Activated CD8-positive, alpha-beta memory T cell treated with anti-CD3 and anti-CD28 coated beads for 36 hours (primary cell): ENCODE measurements around the gene CENPM. TPM values are rescaled to one million over a fixed set of nuclear protein-coding genes. Genes with fewer than 3 reads are reported as not detected.

Experiments
- CTCF ChIA-PET: fragments of 350-600 bp; sonication (Branson Sonifier 250); formaldehyde crosslinking; loops from one replicate; lab custom pipeline; 2021; ENCODE audit warnings: antibody characterized with exemption; lab: Charles Lee
- POLR2A ChIA-PET: fragments of 350-600 bp; sonication (Branson Sonifier 250); formaldehyde crosslinking; loops from one replicate; lab custom pipeline; 2021; ENCODE audit warnings: antibody characterized with exemption; lab: Charles Lee
- total RNA-seq, 2 experiments: library from RNA; stranded (reverse); gene quantifications; one replicate each; pipeline ENCODE4 v1.2.3, GENCODE V29; 2021

CENPM gene
- total RNA-seq, 2 experiments from 2014 or later: 80.8 to 84.9 TPM

DNA sequence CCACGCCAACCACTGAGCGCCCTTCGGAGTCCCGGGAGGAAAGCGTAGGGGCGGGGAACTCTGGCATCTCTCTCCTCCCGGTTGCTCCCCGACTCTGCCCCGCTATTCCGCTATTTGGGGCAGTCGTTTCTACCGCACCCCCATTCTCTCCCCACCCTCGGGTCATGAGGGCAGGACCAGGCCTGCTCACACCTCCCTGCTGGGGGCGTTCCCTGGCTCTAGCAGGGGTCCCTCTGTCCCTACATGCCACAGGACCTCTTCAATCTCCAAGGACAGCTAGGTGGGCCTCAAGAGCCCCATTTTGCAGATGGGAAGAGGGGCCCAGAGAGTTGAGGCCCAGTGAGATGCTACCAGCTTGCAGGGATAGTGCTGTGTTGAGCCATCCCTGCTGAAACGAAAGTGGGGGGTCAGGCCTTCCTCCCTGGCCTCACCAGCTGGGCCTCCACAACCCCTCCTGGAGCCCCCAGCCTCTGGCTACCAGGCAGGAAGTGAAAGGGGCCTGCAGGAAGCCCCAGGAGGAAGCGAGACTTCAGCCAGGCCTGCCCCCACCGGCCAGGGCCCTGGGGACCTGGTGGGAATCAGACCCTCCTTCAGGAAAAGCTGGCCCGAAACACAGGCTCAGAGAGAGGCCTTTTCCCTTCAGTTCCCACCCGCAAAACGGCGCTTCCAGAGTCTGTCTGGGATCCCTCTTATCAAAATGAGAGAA, 26.5 kb downstream of the CENPM start:
- CTCF ChIA-PET: interaction anchor here (1.1 kb wide), 1 partner anchor 36 kb away, joined by 3 read pairs; no protein-coding TSS in a partner anchor
- POLR2A ChIA-PET: no interaction called here

DNA sequence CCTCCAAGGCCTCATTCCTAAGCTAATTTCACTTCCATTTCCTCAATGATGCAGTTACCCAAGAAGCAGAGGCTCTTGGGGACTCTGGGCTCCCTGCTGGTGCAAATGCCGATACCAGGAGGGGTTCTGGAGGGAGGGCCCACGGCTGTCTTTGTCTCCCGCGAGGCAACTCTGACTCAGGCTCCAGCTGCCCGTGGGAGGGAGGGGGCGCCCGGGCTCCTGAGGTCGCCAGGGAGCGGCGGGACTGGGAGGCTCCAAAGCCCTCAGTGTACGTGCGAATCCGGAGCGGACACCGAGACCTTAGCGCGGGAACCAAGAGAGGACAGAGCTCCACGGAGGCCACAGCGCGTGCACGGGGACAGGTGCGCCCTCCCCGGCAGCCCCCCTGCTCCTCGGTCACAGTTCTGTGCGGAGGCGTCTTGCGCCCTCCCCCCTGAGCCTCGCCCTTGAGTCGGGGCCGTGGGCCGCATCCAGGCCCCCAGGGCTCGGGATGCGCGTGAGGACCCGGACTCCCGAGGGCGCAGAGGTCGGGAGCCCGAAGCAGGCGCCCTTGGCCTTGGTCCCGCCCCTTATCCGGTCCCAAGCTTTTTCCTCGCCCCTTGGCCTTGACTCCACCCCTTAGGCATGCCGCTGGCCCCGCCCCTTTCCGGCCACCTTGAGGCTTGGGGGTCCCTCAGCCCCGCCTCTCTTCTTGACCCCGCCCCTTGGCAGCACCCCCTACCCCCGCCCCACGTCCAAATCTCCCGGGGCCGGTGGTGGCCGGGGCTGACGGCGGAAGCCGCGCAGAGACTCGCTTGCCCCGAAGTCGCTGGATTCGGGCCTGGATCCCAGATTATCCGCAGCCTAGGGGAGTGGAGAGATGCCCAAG, 27.4 kb downstream of the CENPM start:
- CTCF ChIA-PET: interaction anchor here (0.6 to 1.3 kb wide), 2 partner anchors 21 to 82 kb away, joined by 3 to 4 read pairs; no protein-coding TSS in a partner anchor
- POLR2A ChIA-PET: interaction anchor here (0.6 to 1.1 kb wide), 2 partner anchors 15 to 28 kb away, joined by 4 to 5 read pairs; no protein-coding TSS in a partner anchor

DNA sequence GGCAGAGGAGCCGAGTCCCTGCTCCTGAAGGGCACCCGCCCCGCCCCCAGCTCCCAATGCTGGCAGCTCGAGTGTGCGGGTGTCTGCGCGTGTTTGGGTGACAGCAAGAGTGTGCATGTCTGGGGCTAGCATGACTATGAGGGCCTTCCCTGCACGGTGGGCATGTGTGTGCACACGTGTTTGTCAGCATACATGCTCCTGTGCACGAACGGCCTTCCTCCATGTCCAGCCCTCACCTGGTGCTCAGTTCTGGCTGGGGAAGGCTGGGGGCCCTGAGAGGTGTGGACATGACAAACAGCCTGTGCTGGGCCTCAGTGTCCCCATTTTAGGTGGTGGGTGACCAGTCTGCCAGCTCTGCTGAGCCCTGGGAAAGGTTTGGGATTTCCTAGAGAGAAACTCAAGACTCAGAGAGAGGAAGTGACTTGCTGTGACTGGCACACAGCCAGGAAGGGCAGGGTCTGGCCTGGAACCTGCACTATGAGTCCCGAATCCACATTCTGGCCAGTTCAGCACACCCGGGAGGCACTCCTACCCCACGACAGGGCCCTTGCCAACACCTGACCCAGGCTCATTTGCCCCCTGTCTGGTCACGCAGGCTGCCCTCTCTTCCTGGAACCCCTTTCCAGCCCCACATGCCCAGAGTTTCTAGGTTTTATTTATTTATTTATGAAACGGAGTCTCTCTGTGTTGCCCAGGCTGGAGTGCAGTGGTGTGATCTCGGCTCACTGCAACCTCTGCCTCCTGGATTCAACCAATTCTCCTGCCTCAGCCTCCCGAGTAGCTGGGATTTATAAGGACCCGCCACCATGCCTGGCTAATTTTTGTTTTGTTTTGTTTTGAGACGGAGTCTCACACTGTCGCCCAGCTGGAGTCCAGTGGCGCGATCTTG, 28.8 kb downstream of the CENPM start:
- CTCF ChIA-PET: interaction anchor here (2.2 kb wide), 1 partner anchor 8 kb away, joined by 9 read pairs; no protein-coding TSS in a partner anchor

DNA sequence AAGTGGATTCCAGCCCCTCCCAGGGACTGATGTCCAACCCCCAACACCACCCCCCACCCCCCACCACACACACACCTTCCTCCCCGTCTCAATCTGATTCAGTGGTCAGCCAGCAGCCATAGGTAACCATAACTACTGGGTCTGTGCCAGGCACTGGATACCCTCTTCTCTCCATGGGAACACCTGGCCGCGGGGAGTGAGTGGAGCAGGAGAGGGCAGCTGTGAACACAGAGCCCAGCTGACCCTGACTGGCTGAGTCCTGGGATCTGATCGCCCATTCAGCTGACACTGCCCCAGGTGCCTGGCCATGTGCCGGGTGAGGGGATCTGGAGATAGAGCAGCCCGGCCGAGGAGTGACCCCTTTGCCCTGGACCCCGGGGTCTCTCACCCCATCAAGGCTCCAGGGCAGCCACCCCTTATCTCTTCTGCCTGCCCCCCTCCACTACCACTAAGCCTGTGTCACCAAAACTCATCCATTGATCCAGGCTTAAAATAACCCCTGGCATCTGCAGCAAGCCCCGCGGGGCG, 29.5 kb downstream of the CENPM start:
- ChIA-PET CTCF (interaction anchor here (0.8 to 2.2 kb wide), 2 partner anchors 8 to 18 kb away, joined by 3 to 9 read pairs; no protein-coding TSS in a partner anchor), POLR2A (interaction anchor here (1.5 kb wide), 1 partner anchor 85 kb away, joined by 3 read pairs; the partner anchor contains the start of gene SREBF2)

More for the DNA sequence above, 28.8 kb downstream of the CENPM start:
- POLR2A ChIA-PET: interaction anchor here (1.5 kb wide), 1 partner anchor 85 kb away, joined by 3 read pairs; the partner anchor contains the start of gene SREBF2

DNA sequence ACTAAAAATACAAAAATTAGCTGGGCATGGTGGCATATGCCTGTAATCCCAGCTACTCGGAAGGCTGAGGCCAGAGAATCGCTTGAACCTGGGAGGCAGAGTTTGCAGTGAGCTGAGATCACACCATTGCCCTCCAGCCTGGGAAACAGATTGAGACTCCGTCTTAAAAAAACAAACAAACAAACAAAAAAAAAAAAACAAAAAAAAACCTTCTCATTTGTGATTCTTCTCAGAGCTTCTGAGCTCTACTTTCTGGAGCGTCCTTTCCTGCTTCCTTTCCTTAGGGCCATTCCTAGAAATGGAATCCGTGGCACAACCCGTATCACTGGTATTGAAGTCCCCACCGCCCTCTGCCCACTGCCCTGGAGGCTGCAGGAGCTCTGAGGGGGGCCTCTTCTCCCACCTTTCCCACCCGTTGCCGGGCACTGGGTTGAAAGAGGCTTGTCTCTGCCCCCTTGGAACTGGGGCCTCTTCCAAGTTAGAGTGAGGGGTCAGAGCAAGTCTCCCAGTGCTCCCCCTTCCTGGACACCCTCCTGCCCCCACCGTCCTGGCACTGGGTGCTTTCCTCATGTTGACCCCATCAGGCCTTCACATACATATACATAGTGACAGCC, 30.1 kb downstream of the CENPM start:
- ChIA-PET CTCF (interaction anchor here (0.8 to 2.2 kb wide), 2 partner anchors 9 to 18 kb away, joined by 3 to 9 read pairs; no protein-coding TSS in a partner anchor), POLR2A (interaction anchor here (1.4 to 1.5 kb wide), 2 partner anchors 9 to 84 kb away, joined by 3 to 8 read pairs; partner anchors contain the start of gene SREBF2)

DNA sequence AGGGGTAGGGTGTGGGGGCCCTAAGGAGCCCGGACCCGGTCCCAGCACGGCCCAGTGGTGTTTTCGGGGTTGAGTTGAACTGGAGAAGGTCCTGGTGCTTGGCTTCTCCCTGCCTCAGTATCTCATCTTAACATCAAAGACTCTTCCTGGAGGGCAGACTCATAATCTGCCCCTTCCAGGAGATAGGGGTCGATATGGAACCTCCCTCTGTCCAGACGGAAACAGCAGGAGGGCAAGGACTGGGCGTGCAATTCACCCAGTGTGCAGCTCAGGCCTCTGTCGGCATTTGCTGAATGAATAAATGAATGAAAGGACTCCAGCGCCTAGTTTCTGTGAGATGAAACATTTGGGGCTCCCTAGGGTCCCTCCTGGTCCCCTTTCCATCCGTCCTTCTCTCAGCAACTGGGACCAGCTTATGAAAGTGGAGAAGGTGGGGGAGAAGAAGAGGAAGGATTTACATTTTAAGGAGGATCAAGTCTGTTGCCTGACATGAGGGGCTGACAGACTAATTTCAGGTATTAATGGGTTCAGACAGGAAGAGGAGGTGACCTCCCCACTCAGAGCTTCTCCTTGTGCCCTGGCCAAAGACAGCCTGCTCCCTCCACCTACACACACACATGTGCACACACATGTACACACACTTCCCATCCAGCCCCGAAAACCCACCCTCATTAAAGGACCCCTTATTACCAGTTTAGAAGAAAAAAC, 31.0 kb downstream of the CENPM start:
- CTCF ChIA-PET: interaction anchor here (0.9 to 2.2 kb wide), 2 partner anchors 10 to 25 kb away, joined by 3 to 9 read pairs; no protein-coding TSS in a partner anchor
- POLR2A ChIA-PET: interaction anchor here (1.4 kb wide), 1 partner anchor 10 kb away, joined by 8 read pairs; no protein-coding TSS in a partner anchor

DNA sequence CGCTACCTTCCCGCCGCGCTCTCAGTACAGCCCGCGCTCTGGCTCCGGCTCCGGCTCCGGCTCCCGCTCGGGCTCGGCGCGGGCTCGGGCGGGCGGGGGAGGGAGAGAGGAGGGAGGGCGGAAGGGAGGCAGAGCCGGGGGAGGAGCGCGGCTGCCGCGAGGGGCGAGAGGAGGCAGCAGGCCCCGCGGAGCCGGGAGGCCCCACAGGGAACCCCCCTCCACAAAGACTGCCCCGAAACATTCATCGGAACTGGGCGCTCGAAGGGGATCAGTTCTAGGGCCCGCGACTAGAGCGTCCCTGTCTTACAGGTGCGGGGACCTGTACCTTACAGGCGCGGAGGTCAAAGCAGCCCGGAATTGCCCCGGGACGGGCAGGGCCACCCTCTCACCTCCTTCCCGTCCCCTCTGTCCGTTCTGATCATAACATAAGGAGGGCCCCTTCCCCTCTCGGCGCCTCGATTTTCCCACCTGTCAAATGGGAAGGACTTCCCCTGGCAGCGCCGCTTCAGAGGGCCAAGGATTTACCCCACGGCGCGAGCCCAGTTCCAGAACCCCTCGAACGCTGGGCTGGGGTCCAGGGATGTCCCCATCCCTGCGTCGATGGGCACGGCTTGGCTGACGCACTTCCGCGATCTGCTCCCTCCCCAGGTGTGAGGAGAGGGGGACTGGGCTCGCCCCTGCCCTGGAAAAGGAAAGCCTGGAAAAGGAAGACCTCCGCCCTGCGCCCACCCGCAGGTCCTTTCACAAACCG, 31.7 kb downstream of the CENPM start, which contains the start of gene SHISA8:
SHISA8 (minus strand) TSS at position 40 of the 751 bp plus-strand sequence. CDS start 407 bp downstream, outside the sequence.
- ChIA-PET CTCF (interaction anchor here (0.9 kb wide), 1 partner anchor 26 kb away, joined by 3 read pairs; no protein-coding TSS in a partner anchor), POLR2A (no interaction called here)

DNA sequence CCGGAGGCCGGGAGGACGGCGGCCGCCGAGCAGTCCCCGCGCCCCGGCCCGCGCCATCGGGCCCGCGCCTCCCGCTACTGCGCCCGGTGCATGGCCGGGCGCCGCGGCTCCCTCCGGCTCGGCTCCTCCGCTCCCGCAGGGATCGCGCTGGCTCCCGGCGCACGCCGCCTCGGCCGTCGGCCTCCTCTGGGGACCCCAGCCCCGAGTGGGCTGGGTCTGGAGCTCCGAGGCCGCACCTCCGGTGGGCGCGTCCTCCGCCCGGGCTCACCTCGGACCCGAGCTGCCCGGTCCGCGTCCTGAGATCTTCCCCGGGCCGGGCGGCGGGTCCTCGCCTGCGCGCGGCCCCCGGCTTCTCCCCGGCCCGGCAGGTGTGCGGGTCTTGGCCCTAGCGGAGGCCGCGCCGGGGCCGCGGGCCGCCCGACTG, 32.3 kb downstream of the CENPM start:
- ChIA-PET POLR2A (no interaction called here), CTCF (interaction anchor here (0.7 kb wide), 1 partner anchor 213 kb away, joined by 3 read pairs; no protein-coding TSS in a partner anchor)

DNA sequence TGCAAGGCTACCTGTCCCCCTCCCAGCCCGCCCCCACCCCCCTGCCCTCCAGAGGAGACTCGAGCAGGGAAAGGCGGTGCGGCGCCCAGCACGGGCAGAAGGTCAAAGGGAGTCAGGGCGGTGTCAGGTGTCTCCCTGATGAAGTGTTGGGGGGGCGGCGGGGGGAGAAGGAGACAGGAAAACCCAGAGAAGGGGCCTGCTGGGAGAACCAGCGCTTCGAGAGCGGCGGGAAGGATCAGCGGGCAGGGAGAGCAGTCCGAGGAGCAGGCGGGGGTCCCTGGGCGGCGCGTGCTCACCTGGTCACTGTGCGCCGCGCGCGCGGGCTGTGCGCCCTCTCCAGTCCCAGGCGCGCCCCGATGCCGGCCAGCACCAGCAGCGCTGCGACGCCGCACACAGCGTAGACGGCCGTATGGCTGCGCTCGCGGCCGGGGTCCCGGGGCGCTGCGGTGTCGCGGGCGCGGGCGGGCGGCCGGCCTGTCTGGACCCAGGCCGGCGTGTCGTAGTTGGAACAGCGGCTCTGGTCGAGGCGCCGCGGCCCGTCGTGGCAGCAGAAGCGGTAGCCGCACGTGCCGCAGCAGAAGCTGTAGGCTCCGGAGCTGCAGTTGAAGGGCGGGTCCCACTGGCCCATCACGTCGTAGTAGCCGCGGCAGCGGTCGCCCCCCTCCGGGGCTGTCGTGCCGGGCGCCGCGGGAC, 33.0 kb downstream of the CENPM start:
- POLR2A ChIA-PET: interaction anchor here (1.1 kb wide), 1 partner anchor 11 kb away, joined by 3 read pairs; no protein-coding TSS in a partner anchor
- CTCF ChIA-PET: interaction anchor here (0.7 kb wide), 1 partner anchor 213 kb away, joined by 3 read pairs; no protein-coding TSS in a partner anchor

DNA sequence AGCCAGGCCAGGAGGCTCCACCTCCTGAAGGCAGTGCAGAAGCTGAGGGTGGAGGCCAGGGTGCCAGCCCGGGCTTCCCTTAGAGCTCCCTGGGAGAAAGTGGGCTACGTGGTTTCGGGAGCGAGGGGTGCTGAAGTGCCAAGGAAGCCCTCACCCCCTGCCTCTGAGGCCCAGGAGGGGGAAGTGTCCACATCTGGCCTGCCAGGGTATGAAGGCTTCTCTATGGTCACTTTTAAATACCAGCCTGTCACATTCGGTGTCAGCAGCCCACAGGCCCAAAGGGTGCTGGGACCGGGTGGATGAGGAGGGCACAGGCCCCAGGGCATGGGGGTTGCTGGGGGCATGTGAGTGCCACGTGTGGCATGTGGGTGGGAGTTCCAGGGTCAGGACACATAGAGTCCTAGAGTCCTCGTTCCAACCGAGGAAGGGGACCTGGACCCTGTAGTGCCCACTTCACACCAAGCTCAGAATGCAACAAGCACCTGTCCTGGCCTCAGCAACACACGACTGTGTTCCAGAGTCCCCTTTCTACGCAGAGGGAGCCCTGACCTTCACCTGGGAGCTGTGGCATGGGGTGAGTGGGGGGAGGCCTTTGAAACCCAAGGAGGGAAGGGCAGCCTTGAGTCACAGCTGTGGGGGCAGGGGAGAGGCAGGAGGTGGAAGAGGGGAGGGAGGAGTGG, 33.8 kb downstream of the CENPM start:
- POLR2A ChIA-PET: interaction anchor here (1.1 kb wide), 1 partner anchor 12 kb away, joined by 3 read pairs; no protein-coding TSS in a partner anchor
- CTCF ChIA-PET: interaction anchor here (1.0 kb wide), 1 partner anchor 12 kb away, joined by 4 read pairs; no protein-coding TSS in a partner anchor

DNA sequence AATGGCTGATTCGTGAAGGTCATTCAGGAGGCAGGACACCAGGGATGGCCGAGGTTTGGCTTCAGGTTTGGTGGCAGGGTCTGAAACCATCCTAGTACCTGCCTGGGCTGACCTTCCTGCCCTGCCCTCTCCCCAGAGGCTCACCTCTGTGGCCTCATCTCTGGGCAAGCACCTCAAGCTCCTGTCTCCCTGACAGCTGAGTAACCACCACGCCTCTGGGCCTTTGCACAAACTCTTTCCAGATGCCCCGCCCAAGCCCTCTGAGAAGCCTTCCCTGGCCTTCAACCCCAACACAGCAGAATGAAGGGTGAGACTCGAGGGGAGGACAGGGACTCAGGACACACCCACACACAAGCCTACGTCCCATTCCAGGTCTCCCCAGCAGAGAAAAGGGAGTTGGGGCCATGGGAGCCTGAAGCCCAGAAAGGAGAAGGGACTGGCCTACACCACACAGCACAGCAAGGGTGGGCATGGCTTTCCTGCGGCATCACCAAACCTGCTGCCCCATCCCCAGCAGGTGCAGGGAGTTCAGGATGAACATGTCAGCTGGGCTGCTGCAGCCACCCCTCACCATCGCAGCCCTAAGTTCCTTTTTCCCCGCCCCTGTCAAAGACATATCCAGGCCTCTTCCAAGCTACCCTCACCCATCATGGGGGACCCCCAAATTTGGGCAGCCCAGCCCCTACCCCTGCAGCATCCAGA, 34.5 kb downstream of the CENPM start:
- ChIA-PET CTCF (interaction anchor here (1.0 to 1.3 kb wide), 2 partner anchors 13 kb away, joined by 4 read pairs; no protein-coding TSS in a partner anchor), POLR2A (interaction anchor here (1.1 to 1.3 kb wide), 2 partner anchors 13 to 28 kb away, joined by 3 to 4 read pairs; no protein-coding TSS in a partner anchor)

DNA sequence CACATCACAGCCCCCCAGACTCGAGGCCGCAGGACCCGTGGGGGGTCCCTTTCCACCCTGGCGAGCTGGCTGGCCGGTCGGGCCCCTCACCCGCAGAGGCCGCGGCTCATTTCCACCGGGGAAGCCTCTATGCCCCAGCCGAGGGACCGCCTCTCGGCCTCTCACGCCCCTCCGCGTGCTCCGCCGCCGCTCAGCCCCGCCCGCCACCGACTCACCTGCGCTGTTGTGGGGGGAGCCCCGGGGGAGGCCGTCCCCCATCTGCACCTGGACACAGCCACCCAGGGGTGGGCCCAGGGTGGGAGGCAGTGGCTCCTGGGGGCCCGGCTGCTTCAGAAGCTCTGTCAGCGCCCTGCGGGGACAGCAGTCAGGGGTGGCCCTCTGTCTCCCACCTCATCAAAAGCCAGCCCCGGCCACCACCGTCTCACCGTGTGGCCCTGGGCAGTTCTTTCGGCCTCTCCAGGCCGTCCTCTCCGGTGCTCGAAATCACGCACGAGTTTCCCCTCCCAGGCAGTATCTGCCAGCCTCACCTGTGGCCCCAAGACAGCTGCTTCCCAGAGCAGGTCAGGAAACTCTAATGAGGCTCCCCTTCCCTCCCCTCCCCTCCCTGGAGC, 35.8 kb downstream of the CENPM start:
- ChIA-PET CTCF (interaction anchor here (1.0 to 2.3 kb wide), 4 partner anchors 14 to 111 kb away, joined by 3 to 8 read pairs (median 4); partner anchors contain the start of gene CCDC134), POLR2A (interaction anchor here (0.6 to 1.3 kb wide), 2 partner anchors 8 to 30 kb away, joined by 3 to 4 read pairs; no protein-coding TSS in a partner anchor)
